ENCODE data around the gene SRCAP. TPM values are rescaled to one million over a fixed set of nuclear protein-coding genes. Genes with fewer than 3 reads are reported as not detected.
"Not testable (repeated sequence)": the region's sequence is repeated elsewhere in the genome, so short reads cannot be mapped to it uniquely, and the experiment has no call there.

SRCAP gene
- polyA plus RNA-seq, 2 donors: 4.9 to 20.9 TPM

- no peak overlapping the region for H3K27ac ChIP-seq (ENCODE audit: low read depth in 2 of 2, low read length in 1 of 2)
- no peak overlapping the region for H3K4me3 ChIP-seq (ENCODE audit: low read depth in 1 of 2, low read length in 2 of 2)
- 81 to 84% methylated on average over 10 of the region's 10 CpGs for WGBS, 2 donors
- H3K4me1 ChIP-seq (ENCODE audit: control insufficient read depth in 2 of 2, insufficient read depth in 2 of 2, low read length in 1 of 2): no peaks in the 10 kb centered on the region
- H3K36me3 ChIP-seq (ENCODE audit: control insufficient read depth in 2 of 2, insufficient read depth in 2 of 2, low read length in 1 of 2): peaks cover 5 to 8% of the 10 kb centered on the region in 2 donors
- no peaks in the 10 kb centered on the region for H3K9me3 ChIP-seq (ENCODE audit: control insufficient read depth in 2 of 2, insufficient read depth in 1 of 2, low read depth in 1 of 2, low read length in 1 of 2)
- H3K27me3 ChIP-seq (ENCODE audit: control insufficient read depth in 1 of 2, insufficient read depth in 2 of 2, low read length in 2 of 2): no peaks in the 10 kb centered on the region
Measured at GRCh38 chr16:30675143-30675542, 23.8 kb upstream of the SRCAP start.

- Histone ChIP-seq H3K4me1 (ENCODE audit: control insufficient read depth in 2 of 2, insufficient read depth in 2 of 2, low read length in 1 of 2) (no peaks in the 10 kb centered on the region), H3K27me3 (ENCODE audit: control insufficient read depth in 1 of 2, insufficient read depth in 2 of 2, low read length in 2 of 2) (no peaks in the 10 kb centered on the region), H3K36me3 (ENCODE audit: control insufficient read depth in 2 of 2, insufficient read depth in 2 of 2, low read length in 1 of 2) (no peaks in the 10 kb centered on the region), H3K27ac (ENCODE audit: low read depth in 2 of 2, low read length in 1 of 2) (no peak overlapping the region), H3K9me3 (ENCODE audit: control insufficient read depth in 2 of 2, insufficient read depth in 1 of 2, low read depth in 1 of 2, low read length in 1 of 2) (no peaks in the 10 kb centered on the region), H3K4me3 (ENCODE audit: low read depth in 1 of 2, low read length in 2 of 2) (no peak overlapping the region)
- 74 to 76% methylated on average over 11 of the region's 11 CpGs for WGBS, 2 donors
Measured at GRCh38 chr16:30677931-30678585, 20.9 kb upstream of the SRCAP start.

GRCh38 chr16:30678586-30678970 is 20.4 kb upstream of the SRCAP start:
- WGBS, 2 donors: 77 to 84% methylated on average over 3 of the region's 3 CpGs
- no peaks in the 10 kb centered on the region for H3K36me3 ChIP-seq (ENCODE audit: control insufficient read depth in 2 of 2, insufficient read depth in 2 of 2, low read length in 1 of 2)
- H3K4me3 ChIP-seq (ENCODE audit: low read depth in 1 of 2, low read length in 2 of 2): no peak overlapping the region
- H3K27me3 ChIP-seq (ENCODE audit: control insufficient read depth in 1 of 2, insufficient read depth in 2 of 2, low read length in 2 of 2): no peaks in the 10 kb centered on the region
- no peaks in the 10 kb centered on the region for H3K4me1 ChIP-seq (ENCODE audit: control insufficient read depth in 2 of 2, insufficient read depth in 2 of 2, low read length in 1 of 2)
- no peaks in the 10 kb centered on the region for H3K9me3 ChIP-seq (ENCODE audit: control insufficient read depth in 2 of 2, insufficient read depth in 1 of 2, low read depth in 1 of 2, low read length in 1 of 2)
- H3K27ac ChIP-seq (ENCODE audit: low read depth in 2 of 2, low read length in 1 of 2): no peak overlapping the region

- no peaks in the 10 kb centered on the region for H3K9me3 ChIP-seq (ENCODE audit: control insufficient read depth in 2 of 2, insufficient read depth in 1 of 2, low read depth in 1 of 2, low read length in 1 of 2)
- H3K36me3 ChIP-seq (ENCODE audit: control insufficient read depth in 2 of 2, insufficient read depth in 2 of 2, low read length in 1 of 2): no peaks in the 10 kb centered on the region
- H3K27me3 ChIP-seq (ENCODE audit: control insufficient read depth in 1 of 2, insufficient read depth in 2 of 2, low read length in 2 of 2): no peaks in the 10 kb centered on the region
- no peaks in the 10 kb centered on the region for H3K4me1 ChIP-seq (ENCODE audit: control insufficient read depth in 2 of 2, insufficient read depth in 2 of 2, low read length in 1 of 2)
- WGBS, 2 donors: 92 to 94% methylated on average over 3 of the region's 3 CpGs
- no peak overlapping the region for H3K27ac ChIP-seq (ENCODE audit: low read depth in 2 of 2, low read length in 1 of 2)
- H3K4me3 ChIP-seq (ENCODE audit: low read depth in 1 of 2, low read length in 2 of 2): no peak overlapping the region
Measured at GRCh38 chr16:30680326-30680725, 18.6 kb upstream of the SRCAP start.

GRCh38 chr16:30688701-30689100 is 10.3 kb upstream of the SRCAP start:
- no peaks in the 10 kb centered on the region for H3K27me3 ChIP-seq (ENCODE audit: control insufficient read depth in 1 of 2, insufficient read depth in 2 of 2, low read length in 2 of 2)
- WGBS, 2 donors: 68 to 75% methylated on average over 4 of the region's 4 CpGs
- no peaks in the 10 kb centered on the region for H3K4me1 ChIP-seq (ENCODE audit: control insufficient read depth in 2 of 2, insufficient read depth in 2 of 2, low read length in 1 of 2)
- H3K4me3 ChIP-seq (ENCODE audit: low read depth in 1 of 2, low read length in 2 of 2): no peak overlapping the region
- no peaks in the 10 kb centered on the region for H3K36me3 ChIP-seq (ENCODE audit: control insufficient read depth in 2 of 2, insufficient read depth in 2 of 2, low read length in 1 of 2)
- H3K27ac ChIP-seq (ENCODE audit: low read depth in 2 of 2, low read length in 1 of 2): no peak overlapping the region
- no peaks in the 10 kb centered on the region for H3K9me3 ChIP-seq (ENCODE audit: control insufficient read depth in 2 of 2, insufficient read depth in 1 of 2, low read depth in 1 of 2, low read length in 1 of 2)

GRCh38 chr16:30691907-30692306 is 7.1 kb upstream of the SRCAP start:
- Histone ChIP-seq H3K9me3 (ENCODE audit: control insufficient read depth in 2 of 2, insufficient read depth in 1 of 2, low read depth in 1 of 2, low read length in 1 of 2) (no peaks in the 10 kb centered on the region), H3K4me3 (ENCODE audit: low read depth in 1 of 2, low read length in 2 of 2) (no peak overlapping the region), H3K27ac (ENCODE audit: low read depth in 2 of 2, low read length in 1 of 2) (no peak overlapping the region), H3K36me3 (ENCODE audit: control insufficient read depth in 2 of 2, insufficient read depth in 2 of 2, low read length in 1 of 2) (no peaks in the 10 kb centered on the region), H3K4me1 (ENCODE audit: control insufficient read depth in 2 of 2, insufficient read depth in 2 of 2, low read length in 1 of 2) (no peaks in the 10 kb centered on the region), H3K27me3 (ENCODE audit: control insufficient read depth in 1 of 2, insufficient read depth in 2 of 2, low read length in 2 of 2) (no peaks in the 10 kb centered on the region)
- 66 to 69% methylated on average over 4 of the region's 4 CpGs for WGBS, 2 donors

- no peaks in the 10 kb centered on the region for H3K9me3 ChIP-seq (ENCODE audit: control insufficient read depth in 2 of 2, insufficient read depth in 1 of 2, low read depth in 1 of 2, low read length in 1 of 2)
- 75 to 77% methylated on average over 10 of the region's 10 CpGs for WGBS, 2 donors
Measured at GRCh38 chr16:30692396-30693064, 6.4 kb upstream of the SRCAP start.

GRCh38 chr16:30694926-30695693 is 3.9 kb upstream of the SRCAP start:
- WGBS, 2 donors: 79% methylated on average over 11 of the region's 11 CpGs
- Histone ChIP-seq H3K4me3 (ENCODE audit: low read depth in 1 of 2, low read length in 2 of 2) (no peak overlapping the region), H3K36me3 (ENCODE audit: control insufficient read depth in 2 of 2, insufficient read depth in 2 of 2, low read length in 1 of 2) (peaks cover 0 to 2% of the 10 kb centered on the region in 2 donors), H3K27me3 (ENCODE audit: control insufficient read depth in 1 of 2, insufficient read depth in 2 of 2, low read length in 2 of 2) (no peaks in the 10 kb centered on the region), H3K9me3 (ENCODE audit: control insufficient read depth in 2 of 2, insufficient read depth in 1 of 2, low read depth in 1 of 2, low read length in 1 of 2) (no peaks in the 10 kb centered on the region), H3K27ac (ENCODE audit: low read depth in 2 of 2, low read length in 1 of 2) (no peak overlapping the region), H3K4me1 (ENCODE audit: control insufficient read depth in 2 of 2, insufficient read depth in 2 of 2, low read length in 1 of 2) (no peaks in the 10 kb centered on the region)

More at GRCh38 chr16:30692396-30693064, 6.4 kb upstream of the SRCAP start:
- Histone ChIP-seq H3K4me3 (ENCODE audit: low read depth in 1 of 2, low read length in 2 of 2) (no peak overlapping the region), H3K36me3 (ENCODE audit: control insufficient read depth in 2 of 2, insufficient read depth in 2 of 2, low read length in 1 of 2) (no peaks in the 10 kb centered on the region), H3K27me3 (ENCODE audit: control insufficient read depth in 1 of 2, insufficient read depth in 2 of 2, low read length in 2 of 2) (no peaks in the 10 kb centered on the region), H3K27ac (ENCODE audit: low read depth in 2 of 2, low read length in 1 of 2) (no peak overlapping the region), H3K4me1 (ENCODE audit: control insufficient read depth in 2 of 2, insufficient read depth in 2 of 2, low read length in 1 of 2) (no peaks in the 10 kb centered on the region)

- H3K27ac ChIP-seq (ENCODE audit: low read depth in 2 of 2, low read length in 1 of 2); H3K4me1 ChIP-seq (ENCODE audit: control insufficient read depth in 2 of 2, insufficient read depth in 2 of 2, low read length in 1 of 2); H3K36me3 ChIP-seq (ENCODE audit: control insufficient read depth in 2 of 2, insufficient read depth in 2 of 2, low read length in 1 of 2); H3K9me3 ChIP-seq (ENCODE audit: control insufficient read depth in 2 of 2, insufficient read depth in 1 of 2, low read depth in 1 of 2, low read length in 1 of 2); H3K4me3 ChIP-seq (ENCODE audit: low read depth in 1 of 2, low read length in 2 of 2); H3K27me3 ChIP-seq (ENCODE audit: control insufficient read depth in 1 of 2, insufficient read depth in 2 of 2, low read length in 2 of 2): not testable (repeated sequence)
- WGBS, 2 donors: 94 to 99% methylated on average over 3 of the region's 3 CpGs
Measured at GRCh38 chr16:30696646-30697045, 2.3 kb upstream of the SRCAP start.

Measured in esophagus (tissue), 2 donors.